ENCODE results near the gene CCDC68. TPM values are rescaled to one million over a fixed set of nuclear protein-coding genes. Genes with fewer than 3 reads are reported as not detected.

Gene CCDC68
- total and polyA plus RNA-seq, 7 donors, result 1.0 to 2.0 (median 1.6) TPM

- ATAC-seq, result no peak
- WGBS, 3 donors, result 72 to 76% (median 73%) methylated on average over 6 of the region's 6 CpGs
- no peak for TF ChIP-seq CTCF (IDR thresholded peaks at IDR 0.05)
- DNase-seq, result no peak
- Histone ChIP-seq H3K27ac (no peak overlapping the region), H3K4me3 (no peak overlapping the region), H3K36me3 (ENCODE audit: insufficient read depth in 1 of 2, low read depth in 1 of 2) (no peaks in the 10 kb centered on the region), H3K9me3 (no peaks in the 10 kb centered on the region), H3K4me1 (no peaks in the 10 kb centered on the region), H3K27me3 (ENCODE audit: insufficient read depth in 3 of 3, low read length in 2 of 3) (no peaks in the 10 kb centered on the region)
- intact Hi-C loops (cut with DNase I), result no loop called here
These were observed 42.2 kb upstream of the CCDC68 start for GRCh38 chr18:55001394-55002024.

GRCh38 chr18:55000529-55000928 is 41.3 kb upstream of the CCDC68 start:
- DNase-seq (no peak), ATAC-seq (no peak)
- 89 to 90% (median 90%) methylated on average over 5 of the region's 5 CpGs for WGBS, 3 donors
- no peak for TF ChIP-seq CTCF (IDR thresholded peaks at IDR 0.05)
- Histone ChIP-seq H3K36me3 (ENCODE audit: insufficient read depth in 1 of 2, low read depth in 1 of 2) (no peaks in the 10 kb centered on the region), H3K4me3 (no peak overlapping the region), H3K9me3 (no peaks in the 10 kb centered on the region), H3K27me3 (ENCODE audit: insufficient read depth in 3 of 3, low read length in 2 of 3) (no peaks in the 10 kb centered on the region), H3K4me1 (no peaks in the 10 kb centered on the region), H3K27ac (no peak overlapping the region)
- intact Hi-C loops (cut with DNase I), result no loop called here

GRCh38 chr18:54999016-54999415 is 39.8 kb upstream of the CCDC68 start:
- WGBS, 3 donors, result 92 to 96% (median 96%) methylated on average over 5 of the region's 5 CpGs
- H3K27ac ChIP-seq, result no peak overlapping the region
- no peaks in the 10 kb centered on the region for H3K9me3 ChIP-seq
- H3K36me3 ChIP-seq (ENCODE audit: insufficient read depth in 1 of 2, low read depth in 1 of 2), result no peaks in the 10 kb centered on the region
- TF ChIP-seq CTCF (IDR thresholded peaks at IDR 0.05), result no peak
- intact Hi-C loops (cut with DNase I), result no loop called here
- no peak overlapping the region for H3K4me3 ChIP-seq
- no peaks in the 10 kb centered on the region for H3K4me1 ChIP-seq
- no peaks in the 10 kb centered on the region for H3K27me3 ChIP-seq (ENCODE audit: insufficient read depth in 3 of 3, low read length in 2 of 3)
- DNase-seq, result no peak
- ATAC-seq, result no peak

GRCh38 chr18:54995421-54996143 is 36.3 kb upstream of the CCDC68 start:
- intact Hi-C loops (cut with DNase I), result no loop called here
- no peak for DNase-seq
- no peak overlapping the region for H3K4me3 ChIP-seq
- no peak for ATAC-seq
- no peaks in the 10 kb centered on the region for H3K36me3 ChIP-seq (ENCODE audit: insufficient read depth in 1 of 2, low read depth in 1 of 2)
- no peaks in the 10 kb centered on the region for H3K27me3 ChIP-seq (ENCODE audit: insufficient read depth in 3 of 3, low read length in 2 of 3)
- H3K9me3 ChIP-seq, result no peaks in the 10 kb centered on the region
- H3K4me1 ChIP-seq, result no peaks in the 10 kb centered on the region
- H3K27ac ChIP-seq, result no peak overlapping the region
- TF ChIP-seq CTCF (IDR thresholded peaks at IDR 0.05), result no peak
- 92 to 95% (median 92%) methylated on average over 5 of the region's 5 CpGs for WGBS, 3 donors

Measured in psoas muscle (tissue), 8 donors.